Inferior parietal cortex (tissue), 1 donor: ENCODE data around the gene STK11IP.
"Not testable (repeated sequence)": the region's sequence is repeated elsewhere in the genome, so short reads cannot be mapped to it uniquely, and the experiment has no call there.

Experiments used
- DNase-seq: peaks from one replicate; pipeline ENCODE4 v3.0.0-alpha.2; 2016; ENCODE audit errors: extremely low spot score

STK11IP gene

DNA sequence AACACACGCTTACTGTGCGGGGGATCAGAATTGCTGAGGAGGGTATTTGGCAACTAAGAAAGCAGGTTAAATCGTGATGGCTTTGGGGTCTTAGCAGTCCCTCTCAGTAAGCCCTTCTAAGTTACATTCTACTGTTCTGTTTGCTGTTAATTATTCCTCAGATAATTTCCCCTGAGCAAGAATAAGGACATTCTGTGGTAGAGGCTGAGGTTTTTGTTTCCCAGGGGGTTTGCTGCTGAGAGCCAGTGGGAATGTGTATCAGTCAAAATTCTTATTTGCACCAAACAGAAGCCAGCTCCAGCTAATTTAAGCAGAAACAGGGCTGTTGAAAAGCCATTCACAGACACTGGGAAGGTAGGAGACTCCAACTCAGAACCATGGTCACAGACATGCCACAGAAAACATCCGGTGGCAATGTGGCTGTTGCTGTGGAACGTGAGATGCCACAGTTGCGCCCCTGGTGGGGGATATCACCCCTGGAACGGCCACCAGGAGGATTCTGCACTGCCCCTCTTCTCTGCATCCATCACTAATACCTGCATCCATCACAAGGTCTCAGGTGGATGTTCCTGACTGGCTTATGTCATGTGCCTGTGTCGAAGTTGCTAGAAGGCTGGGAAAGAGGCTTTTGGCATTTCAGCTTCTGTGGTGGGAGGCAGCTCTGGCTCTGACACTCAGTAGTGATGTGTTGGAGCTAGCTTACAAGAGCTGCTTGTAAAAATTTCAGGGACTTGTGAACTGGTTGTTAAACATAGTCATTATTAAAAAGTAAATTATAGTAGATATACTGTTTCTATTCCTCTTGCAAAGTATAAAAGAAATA, 53.0 kb downstream of the STK11IP start:
- no peak for DNase-seq

DNA sequence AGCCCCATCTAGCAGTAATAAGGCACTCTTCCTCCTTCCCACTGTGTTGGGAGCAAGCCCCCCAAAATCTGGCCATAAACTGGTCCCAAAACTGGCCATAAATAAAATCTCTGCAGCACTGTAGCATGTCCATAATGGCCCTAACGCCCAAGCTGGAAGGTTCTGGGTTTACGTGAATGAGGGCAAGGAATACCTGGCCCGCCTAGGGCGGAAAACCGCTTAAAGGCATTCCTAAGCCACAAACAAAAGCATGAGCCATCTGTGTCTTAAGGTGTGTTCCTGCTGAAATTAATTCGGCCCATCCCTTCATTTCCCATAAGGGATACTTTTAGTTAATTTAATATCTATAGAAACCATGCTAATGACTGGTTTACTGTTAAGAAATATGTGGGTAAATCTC, 54.0 kb downstream of the STK11IP start:
- not testable (repeated sequence) for DNase-seq

DNA sequence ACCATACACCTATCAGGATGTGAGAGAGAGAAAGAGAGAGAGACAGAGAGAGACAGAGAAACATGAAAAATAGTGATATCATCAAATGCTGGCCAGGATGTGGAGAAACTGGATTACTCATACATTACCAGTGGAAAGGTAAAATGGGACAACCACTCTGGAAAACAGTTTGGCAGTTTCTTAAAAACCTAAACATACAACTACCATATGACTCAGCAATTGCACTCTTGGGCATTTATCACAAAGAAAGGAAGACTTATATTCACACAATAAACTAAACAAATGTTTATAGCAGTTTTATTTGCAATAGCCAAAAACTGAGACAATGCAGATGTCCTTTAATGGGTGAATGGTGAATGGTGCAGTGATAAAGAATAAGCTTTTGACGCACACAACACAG, 58.9 kb downstream of the STK11IP start:
- no peak for DNase-seq

DNA sequence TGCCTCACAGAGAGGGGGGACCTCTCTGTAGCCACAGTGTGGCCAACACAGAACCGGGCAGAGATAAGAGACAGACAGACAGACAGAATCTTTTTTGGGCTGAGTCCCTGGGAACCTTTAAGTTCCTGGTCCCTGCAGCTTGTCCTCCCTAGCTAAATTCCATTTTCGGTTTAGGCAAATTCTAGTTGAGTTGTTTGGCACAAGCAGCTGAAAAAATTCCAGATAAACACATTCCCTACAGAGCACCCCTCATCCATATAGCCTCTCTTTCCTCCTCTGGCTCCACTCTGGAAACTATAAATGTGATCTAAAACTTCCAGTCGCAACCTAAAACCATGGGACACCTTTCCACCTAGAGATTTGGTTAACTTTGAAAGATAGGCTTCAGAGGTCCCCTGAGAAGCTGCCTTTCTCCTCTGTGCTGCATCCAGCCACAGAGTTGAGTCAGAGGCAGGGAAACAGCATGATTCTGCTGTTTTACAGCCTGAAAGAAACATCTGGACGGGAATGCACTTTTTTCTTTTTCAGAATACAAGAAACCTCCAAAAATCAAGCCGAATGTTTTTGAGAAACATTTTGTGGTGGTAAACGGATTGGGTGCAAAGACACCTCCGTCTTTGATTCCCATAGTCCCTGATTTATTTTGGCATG, 60.7 kb downstream of the STK11IP start:
- no peak for DNase-seq

DNA sequence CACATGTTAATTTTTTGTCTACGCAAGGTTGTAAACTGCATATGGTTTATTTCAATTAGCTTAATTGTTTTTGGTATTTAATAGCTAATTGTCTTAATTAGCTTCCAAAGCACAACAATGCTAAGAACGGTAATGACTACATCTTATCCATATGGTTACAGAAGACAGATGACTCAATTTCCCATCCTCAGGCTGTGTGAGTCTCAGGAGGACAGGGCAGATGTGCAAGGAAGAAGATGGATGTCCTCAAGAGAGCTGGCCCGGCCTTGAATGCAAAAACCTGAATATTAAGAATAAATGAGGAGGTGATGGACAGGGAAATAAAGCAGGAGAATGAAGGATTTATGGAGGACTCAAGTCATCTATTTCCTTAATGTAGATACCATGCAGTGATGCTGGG, 61.2 kb downstream of the STK11IP start:
- no peak for DNase-seq

DNA sequence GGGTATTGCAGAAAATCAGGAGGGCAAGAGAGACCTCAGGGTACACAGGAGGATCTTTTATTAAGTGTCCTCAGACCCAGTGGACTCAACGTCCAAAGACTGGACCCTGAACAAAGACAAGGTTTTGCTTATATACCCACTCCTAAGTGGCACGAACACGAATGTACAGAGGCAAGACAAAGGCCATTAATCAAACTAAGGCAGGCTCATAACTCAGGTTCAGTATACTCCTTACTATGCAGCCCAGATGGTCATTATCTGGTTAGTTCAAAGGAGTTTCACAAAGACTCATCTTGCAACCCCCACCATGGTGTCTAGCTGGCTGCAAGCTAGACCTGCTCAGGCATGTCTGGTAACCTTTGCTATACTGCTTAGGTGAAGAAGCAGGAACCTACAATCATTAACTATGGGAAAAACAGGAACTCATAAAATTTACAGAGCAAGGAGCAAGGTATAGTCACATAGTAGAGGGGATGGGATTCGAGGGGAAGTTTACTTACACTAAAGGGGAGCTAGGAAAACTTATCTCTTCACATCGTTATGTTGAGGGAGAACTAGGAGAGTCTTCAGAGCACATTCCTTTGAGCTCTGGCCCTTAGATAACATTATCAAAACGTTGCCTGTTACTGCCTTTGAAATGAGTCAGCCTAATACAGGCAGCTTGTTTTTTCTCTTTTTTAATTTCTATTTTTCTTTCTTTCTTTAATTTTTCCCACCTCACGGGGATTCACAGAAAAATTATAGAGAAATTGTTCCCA, 63.7 kb downstream of the STK11IP start:
- DNase-seq, result no peak

DNA sequence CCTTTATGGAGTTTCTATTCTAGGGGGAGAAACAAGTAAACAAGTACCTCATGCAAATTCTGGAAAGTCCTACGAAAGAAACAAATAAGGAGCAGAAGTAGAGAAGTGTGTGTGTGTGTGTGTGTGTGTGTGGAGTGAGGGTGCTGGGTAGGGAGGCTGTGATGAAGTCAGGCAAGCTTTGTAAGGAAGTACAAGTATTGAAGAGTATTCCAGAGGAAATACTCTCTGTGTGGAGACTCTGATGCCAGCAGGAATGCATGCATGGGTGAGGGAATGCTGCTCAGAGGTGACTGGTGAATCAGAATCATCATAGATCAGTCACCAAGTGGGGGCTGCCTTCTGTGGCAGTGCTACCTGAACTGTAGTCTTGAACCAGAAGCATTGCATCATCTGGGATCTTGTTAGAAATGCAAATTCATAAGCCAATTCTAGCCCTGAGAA, 64.3 kb downstream of the STK11IP start:
- no peak for DNase-seq

DNA sequence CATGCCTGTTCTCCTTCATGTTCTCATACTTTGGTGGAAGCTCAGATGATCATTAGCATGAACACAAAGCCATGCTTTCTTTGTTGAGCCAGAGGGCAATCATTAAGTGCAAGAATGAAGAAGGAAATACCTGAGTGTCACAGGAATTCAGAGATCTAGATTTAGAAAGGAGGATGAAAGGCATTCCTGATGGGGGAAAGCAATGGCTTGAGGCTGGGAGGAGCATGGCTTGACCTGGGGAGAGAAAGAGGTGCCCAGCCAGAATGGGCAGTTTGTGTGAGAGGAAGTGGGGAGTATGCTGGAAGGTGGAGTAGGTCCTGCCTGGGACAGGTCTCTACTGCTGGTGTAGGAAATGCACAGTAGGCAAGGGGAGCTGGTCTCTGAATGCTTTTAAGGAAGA, 64.9 kb downstream of the STK11IP start:
- DNase-seq, result no peak

DNA sequence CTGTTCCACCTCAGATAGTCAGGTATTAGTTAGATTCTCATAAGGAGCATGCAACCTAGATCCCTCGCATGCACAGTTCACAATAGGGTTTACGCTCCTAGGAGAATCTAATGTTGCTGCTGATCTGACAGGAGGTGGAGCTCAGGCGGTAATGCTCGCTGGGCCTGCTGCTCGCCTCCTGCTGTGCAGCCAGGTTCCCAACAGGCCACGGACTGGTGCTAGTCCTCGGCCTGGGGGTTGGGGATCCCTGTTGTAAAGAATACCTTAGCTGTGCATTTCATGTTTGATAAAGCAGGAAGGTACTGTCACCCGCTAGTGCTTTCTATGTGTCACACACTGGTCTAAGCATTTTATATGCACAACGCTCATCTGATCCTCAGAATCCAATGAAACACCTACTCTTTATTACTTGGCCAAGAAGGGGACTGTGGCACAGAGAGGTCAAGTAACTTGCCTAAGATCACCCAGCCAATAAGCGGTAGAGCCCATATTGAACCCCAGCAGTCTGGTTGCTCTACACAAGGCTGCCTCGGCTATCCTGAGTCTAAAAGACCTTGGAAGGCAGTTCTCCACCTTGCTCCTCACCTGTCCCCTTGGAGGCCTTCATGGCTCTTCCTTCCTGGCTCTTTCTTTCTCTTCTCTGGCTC, 65.6 kb downstream of the STK11IP start:
- DNase-seq, result no peak

DNA sequence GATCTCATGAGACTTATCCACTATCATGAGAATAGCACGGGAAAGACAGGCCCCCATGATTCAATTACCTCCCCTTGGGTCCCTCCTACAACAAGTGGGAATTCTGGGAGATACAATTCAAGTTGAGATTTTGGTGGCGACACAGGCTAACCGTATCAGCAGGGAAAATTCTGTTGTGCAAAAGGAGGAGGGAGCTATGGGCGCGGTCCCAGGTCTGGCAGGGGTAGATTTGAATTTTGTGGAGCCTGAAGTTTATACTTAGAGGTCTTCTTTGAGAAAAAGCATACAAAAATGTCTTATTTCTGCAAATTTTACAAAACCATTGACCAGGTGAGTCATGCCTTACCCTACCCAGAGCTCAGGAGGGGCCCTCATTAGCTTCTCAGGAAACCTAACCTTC, 66.4 kb downstream of the STK11IP start:
- no peak for DNase-seq

DNA sequence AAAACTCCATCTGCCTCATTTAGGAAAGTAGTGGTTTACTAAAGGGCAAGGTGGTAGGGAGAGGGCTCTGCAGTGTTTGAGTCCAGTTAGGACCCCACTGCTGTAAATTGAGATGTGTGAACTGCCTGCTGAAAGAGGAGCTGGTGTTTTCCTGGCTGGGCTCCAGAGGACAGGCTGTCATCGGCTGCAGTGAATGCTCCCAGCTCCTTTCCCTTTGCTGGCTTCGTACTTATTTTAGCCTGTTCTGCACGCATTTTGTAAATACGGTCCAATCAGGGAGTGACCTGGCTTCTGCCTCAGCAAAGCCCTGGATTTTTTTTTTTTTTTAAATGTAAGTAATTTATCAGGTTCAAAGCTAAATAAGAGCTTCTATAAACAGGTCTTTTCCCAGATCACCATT, 67.3 kb downstream of the STK11IP start:
- DNase-seq, result no peak

DNA sequence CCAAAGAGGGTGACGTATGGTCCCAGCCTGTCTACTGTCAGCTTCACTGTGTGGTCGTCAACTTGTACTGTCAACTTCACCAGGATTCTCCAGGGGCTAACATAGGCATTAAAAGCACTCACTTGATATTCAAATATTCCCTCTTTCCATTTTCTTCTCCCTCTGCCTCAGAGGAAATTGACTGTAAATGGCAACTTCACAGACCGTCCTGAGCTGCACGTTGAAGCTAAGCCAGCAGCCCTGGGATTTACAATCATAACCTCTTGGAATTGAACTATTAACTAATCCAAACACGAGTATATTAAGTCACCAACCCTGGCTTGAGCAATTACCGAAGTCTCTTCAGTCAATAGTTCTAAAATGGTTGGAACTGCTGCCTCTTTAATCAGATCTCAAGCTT, 68.3 kb downstream of the STK11IP start:
- no peak for DNase-seq
